ENCODE measurements around the gene ATG9A.

The ATG9A gene

GRCh38 chr2:219219784-219220532 lies 9.5 kb downstream of the ATG9A start:
- no peak for DNase-seq

- DNase-seq, result peak; percentile 83 to 86
These were observed 10.4 kb downstream of the ATG9A start, which contains the start of gene ABCB6 for GRCh38 chr2:219218732-219219701. ABCB6 (minus strand) TSS chr2:219218958; CDS start chr2:219218673, 285 bp downstream.

GRCh38 chr2:219218217-219218731 lies 11.2 kb downstream of the ATG9A start:
- no peak for DNase-seq

- no peak for DNase-seq
These were observed 12.9 kb downstream of the ATG9A start for GRCh38 chr2:219216535-219216915.

GRCh38 chr2:219215871-219216534 lies 13.4 kb downstream of the ATG9A start:
- no peak for DNase-seq

GRCh38 chr2:219214786-219215185 lies 14.7 kb downstream of the ATG9A start:
- DNase-seq, result no peak

- DNase-seq, result no peak
These were observed 15.3 kb downstream of the ATG9A start for GRCh38 chr2:219214141-219214540.

GRCh38 chr2:219213486-219214071 lies 15.9 kb downstream of the ATG9A start:
- DNase-seq, result no peak

- no peak for DNase-seq
These were observed 16.4 kb downstream of the ATG9A start for GRCh38 chr2:219213026-219213415.

- DNase-seq, result no peak
These were observed 18.5 kb downstream of the ATG9A start for GRCh38 chr2:219210886-219211362.

- no peak for DNase-seq
These were observed 19.1 kb downstream of the ATG9A start for GRCh38 chr2:219210196-219210885.

GRCh38 chr2:219209236-219210195 lies 19.9 kb downstream of the ATG9A start:
- DNase-seq, result no peak

GRCh38 chr2:219207884-219208740 lies 21.3 kb downstream of the ATG9A start:
- DNase-seq, result no peak

- DNase-seq, result no peak
These were observed 22.1 kb downstream of the ATG9A start for GRCh38 chr2:219207134-219207883.

- DNase-seq, result peak; percentile 89 to 91
These were observed 22.9 kb downstream of the ATG9A start, which contains the start of gene ZFAND2B for GRCh38 chr2:219206328-219207133. ZFAND2B (plus strand) TSS chr2:219206782; CDS start chr2:219206988, 206 bp downstream.

GRCh38 chr2:219205981-219206327 lies 23.5 kb downstream of the ATG9A start:
- DNase-seq, result no peak

GRCh38 chr2:219205165-219205538 lies 24.3 kb downstream of the ATG9A start:
- DNase-seq, result no peak
